MM.1S (cell line): ENCODE results near the gene LIFR.

Experiments used
- DNase-seq: peaks from one replicate; pipeline ENCODE4 v3.0.0-alpha.2; 2015
- H2AFZ ChIP-seq: fragments of 300-600 bp; sonication (generic); 2 replicates; pipeline ENCODE4 v1.6.0; 2016; ENCODE audit warnings: antibody characterized with exemption, low read length
- H3F3A ChIP-seq: fragments of 300-600 bp; sonication (generic); 2 replicates; pipeline ENCODE4 v1.6.1; 2016; ENCODE audit warnings: mild to moderate bottlenecking, antibody characterized with exemption, low read length, moderate library complexity, mixed read lengths; ENCODE audit not compliant: insufficient read depth
- H3K27ac ChIP-seq: fragments of 300-600 bp; sonication (generic); 2 replicates; pipeline ENCODE4 v1.5.1; 2016; ENCODE audit warnings: mild to moderate bottlenecking, low read length
- H3K27me3 ChIP-seq: fragments of 300-600 bp; sonication (generic); replicated peaks from 2 replicates; pipeline ENCODE4 v1.6.0; 2016; ENCODE audit warnings: low read length; ENCODE audit not compliant: insufficient read depth
- H3K36me3 ChIP-seq: fragments of 300-600 bp; sonication (generic); replicated peaks from 2 replicates; pipeline ENCODE4 v1.6.1; 2016; ENCODE audit warnings: mild to moderate bottlenecking, low read length, mixed read lengths; ENCODE audit not compliant: insufficient read depth
- H3K4me1 ChIP-seq: fragments of 300-600 bp; sonication (generic); 2 replicates; pipeline ENCODE4 v1.6.1; 2016; ENCODE audit warnings: low read length, mixed read lengths
- H3K4me2 ChIP-seq: fragments of 300-600 bp; sonication (generic); 2 replicates; pipeline ENCODE4 v1.6.0; 2016; ENCODE audit warnings: low read depth, low read length
- H3K4me3 ChIP-seq: fragments of 300-600 bp; sonication (generic); 2 replicates; pipeline ENCODE4 v1.5.1; 2016; ENCODE audit warnings: low read length, mixed read lengths
- H3K79me2 ChIP-seq: fragments of 300-600 bp; sonication (generic); 2 replicates; pipeline ENCODE4 v1.6.1; 2016; ENCODE audit warnings: mixed run types, low read length, mixed read lengths
- H3K9ac ChIP-seq: fragments of 300-600 bp; sonication (generic); 2 replicates; pipeline ENCODE4 v1.6.1; 2016; ENCODE audit warnings: low read length, mixed read lengths
- H3K9me2 ChIP-seq: fragments of 300-600 bp; sonication (generic); replicated peaks from 2 replicates; pipeline ENCODE4 v1.6.1; 2016; ENCODE audit warnings: mild to moderate bottlenecking, low read length, mixed read lengths; ENCODE audit not compliant: insufficient read depth
- H3K9me3 ChIP-seq: fragments of 300-600 bp; sonication (generic); replicated peaks from 2 replicates; pipeline ENCODE4 v1.6.1; 2016; ENCODE audit warnings: mild to moderate bottlenecking, low read length, mixed read lengths; ENCODE audit not compliant: insufficient read depth
- H4K20me1 ChIP-seq: fragments of 300-600 bp; sonication (generic); 2 replicates; pipeline ENCODE4 v1.6.1; 2016; ENCODE audit warnings: mild to moderate bottlenecking, low read length, moderate library complexity, mixed read lengths; ENCODE audit not compliant: insufficient read depth
- CTCF ChIP-seq: fragments of 300-600 bp; sonication (generic); IDR thresholded peaks from 2 replicates; pipeline ENCODE4 v1.5.1; 2016; ENCODE audit warnings: antibody characterized with exemption, low read length, mixed read lengths
- EZH2 ChIP-seq: fragments of 300-600 bp; sonication (generic); optimal IDR thresholded peaks from 2 replicates; pipeline ENCODE3; 2017; ENCODE audit warnings: low read depth, mild to moderate bottlenecking, antibody characterized with exemption, low read length, mixed read lengths
- EZH2phosphoT487 ChIP-seq: fragments of 300-600 bp; sonication (generic); IDR thresholded peaks from 2 replicates; pipeline ENCODE4 v1.6.1; 2018; ENCODE audit warnings: antibody characterized with exemption, low read length

The LIFR gene

DNA sequence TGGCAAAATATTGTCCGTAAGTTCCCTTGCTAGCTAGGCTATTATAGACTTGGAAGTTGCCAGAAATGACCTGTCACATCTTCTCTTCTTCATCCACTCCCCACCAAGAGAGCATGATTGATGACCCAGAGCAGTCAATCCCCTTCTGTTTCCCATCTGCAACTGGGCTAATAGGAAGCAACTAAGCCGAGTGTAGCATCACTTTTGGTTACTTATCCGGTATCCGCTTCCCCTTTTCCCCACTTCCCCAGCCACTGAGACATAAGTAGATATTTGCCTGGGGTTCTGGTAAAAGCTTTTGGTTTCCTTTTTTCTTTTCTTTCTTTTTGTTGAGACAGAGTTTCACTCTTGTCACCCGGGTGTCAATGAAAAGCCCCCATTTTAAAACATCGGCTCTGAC lies 29.4 kb upstream of the LIFR start:
- no peak overlapping the region for H2AFZ ChIP-seq
- H3K4me1 ChIP-seq, result peaks cover 6% of the 10 kb centered on the region; the same call in 1 of the 2 replicates
- H3K27me3 ChIP-seq, result no peaks in the 10 kb centered on the region
- no peak overlapping the region for H3K4me2 ChIP-seq
- no peaks in the 10 kb centered on the region for H3K79me2 ChIP-seq
- H3K9me3 ChIP-seq, result no peaks in the 10 kb centered on the region
- DNase-seq, result no peak
- no peaks in the 10 kb centered on the region for H4K20me1 ChIP-seq
- no peaks in the 10 kb centered on the region for H3K9me2 ChIP-seq
- no peak overlapping the region for H3K4me3 ChIP-seq
- H3K9ac ChIP-seq, result no peak overlapping the region
- TF ChIP-seq EZH2, result no peak
- no peak for TF ChIP-seq EZH2phosphoT487
- no peak for TF ChIP-seq CTCF
- H3K36me3 ChIP-seq, result no peaks in the 10 kb centered on the region
- H3F3A ChIP-seq, result no peaks in the 10 kb centered on the region
- no peak overlapping the region for H3K27ac ChIP-seq

GRCh38 chr5:38583500-38583899 lies 27.1 kb upstream of the LIFR start:
- no peaks in the 10 kb centered on the region for H3K9me2 ChIP-seq
- no peak overlapping the region for H3K27ac ChIP-seq
- no peaks in the 10 kb centered on the region for H3K27me3 ChIP-seq
- no peaks in the 10 kb centered on the region for H3F3A ChIP-seq
- no peak overlapping the region for H2AFZ ChIP-seq
- no peak overlapping the region for H3K9ac ChIP-seq
- DNase-seq, result no peak
- no peak overlapping the region for H3K4me3 ChIP-seq
- H3K79me2 ChIP-seq, result no peaks in the 10 kb centered on the region
- H4K20me1 ChIP-seq, result no peaks in the 10 kb centered on the region
- no peak for TF ChIP-seq EZH2phosphoT487
- H3K9me3 ChIP-seq, result no peaks in the 10 kb centered on the region
- no peak overlapping the region for H3K4me2 ChIP-seq
- peaks cover 6% of the 10 kb centered on the region; the same call in 1 of the 2 replicates for H3K4me1 ChIP-seq
- no peaks in the 10 kb centered on the region for H3K36me3 ChIP-seq

DNA sequence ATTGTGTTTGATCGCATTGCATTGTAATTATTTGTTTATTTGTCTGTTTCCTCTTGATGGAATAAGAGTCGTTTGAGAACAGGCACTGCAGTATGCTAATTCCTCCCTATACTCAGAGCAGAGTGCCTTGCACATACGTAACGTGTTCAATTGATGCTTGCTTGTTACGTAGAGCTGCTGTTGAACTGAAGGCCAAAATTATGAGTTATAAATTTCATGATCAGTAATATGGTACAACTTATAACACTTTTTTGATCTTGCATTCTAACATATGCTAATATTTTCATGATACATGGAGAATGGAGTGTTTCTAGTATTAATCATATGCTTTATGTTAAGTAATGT lies 26.5 kb upstream of the LIFR start:
- H3K27ac ChIP-seq, result no peak overlapping the region
- no peaks in the 10 kb centered on the region for H4K20me1 ChIP-seq
- no peak overlapping the region for H3K4me3 ChIP-seq
- H3K9ac ChIP-seq, result no peak overlapping the region
- H3K9me2 ChIP-seq, result no peaks in the 10 kb centered on the region
- no peaks in the 10 kb centered on the region for H3K79me2 ChIP-seq
- no peak for TF ChIP-seq EZH2
- no peak for TF ChIP-seq EZH2phosphoT487
- no peak for TF ChIP-seq CTCF
- peaks cover 6% of the 10 kb centered on the region; the same call in 1 of the 2 replicates for H3K4me1 ChIP-seq
- no peaks in the 10 kb centered on the region for H3K27me3 ChIP-seq
- DNase-seq, result no peak
- H2AFZ ChIP-seq, result 0 out of 2 replicates have a peak overlapping the region, but pooled peaks have one; percentile 1
- no peaks in the 10 kb centered on the region for H3F3A ChIP-seq
- H3K36me3 ChIP-seq, result no peaks in the 10 kb centered on the region
- H3K4me2 ChIP-seq, result peak overlapping the region; percentile 16
- no peaks in the 10 kb centered on the region for H3K9me3 ChIP-seq

GRCh38 chr5:38582293-38582974 lies 26.0 kb upstream of the LIFR start:
- Histone ChIP-seq H3K27ac (no peak overlapping the region), H3K4me1 (peaks cover 6% of the 10 kb centered on the region; the same call in 1 of the 2 replicates), H3K79me2 (no peaks in the 10 kb centered on the region), H3K4me2 (peak overlapping the region; percentile 16), H3K27me3 (no peaks in the 10 kb centered on the region), H3F3A (no peaks in the 10 kb centered on the region), H3K36me3 (no peaks in the 10 kb centered on the region), H3K9me2 (no peaks in the 10 kb centered on the region), H3K4me3 (no peak overlapping the region), H3K9me3 (no peaks in the 10 kb centered on the region), H2AFZ (0 out of 2 replicates have a peak overlapping the region, but pooled peaks have one; percentile 1), H4K20me1 (no peaks in the 10 kb centered on the region), H3K9ac (no peak overlapping the region)
- TF ChIP-seq EZH2phosphoT487, result no peak
- no peak for TF ChIP-seq CTCF
- DNase-seq, result peak; percentile 36
